HG02759 (cell line): ENCODE measurements around the gene RASSF7.
A peak's percentile ranks its signal among the peaks of the same experiment; 100 is the strongest.

Experiments used
- ATAC-seq: cut with Tn5 transposase; IDR thresholded peaks from one replicate; pipeline ENCODE4 v1.9.1; 2021; ENCODE audit warnings: mild to moderate bottlenecking, moderate library complexity; ENCODE audit not compliant: unreplicated experiment

Gene RASSF7

DNA sequence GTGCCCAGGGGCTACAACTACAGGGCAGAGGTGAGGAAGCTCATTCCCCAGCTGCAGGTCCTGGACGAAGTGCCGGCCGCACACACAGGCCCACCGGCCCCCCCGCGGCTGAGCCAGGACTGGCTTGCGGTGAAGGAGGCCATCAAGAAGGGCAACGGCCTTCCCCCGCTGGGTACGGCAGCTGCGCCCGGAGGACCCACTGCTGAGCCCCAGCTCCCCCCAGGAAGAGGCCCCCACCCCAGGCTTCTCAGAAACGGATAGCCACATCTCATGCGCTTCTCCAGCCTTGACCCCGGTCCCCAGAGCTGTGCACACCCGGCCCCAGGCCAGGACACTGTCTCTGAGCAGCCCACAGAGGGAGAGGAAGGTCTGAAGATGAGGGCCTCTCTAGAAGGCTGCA is 9.6 kb upstream of the RASSF7 start:
- no peak for ATAC-seq

DNA sequence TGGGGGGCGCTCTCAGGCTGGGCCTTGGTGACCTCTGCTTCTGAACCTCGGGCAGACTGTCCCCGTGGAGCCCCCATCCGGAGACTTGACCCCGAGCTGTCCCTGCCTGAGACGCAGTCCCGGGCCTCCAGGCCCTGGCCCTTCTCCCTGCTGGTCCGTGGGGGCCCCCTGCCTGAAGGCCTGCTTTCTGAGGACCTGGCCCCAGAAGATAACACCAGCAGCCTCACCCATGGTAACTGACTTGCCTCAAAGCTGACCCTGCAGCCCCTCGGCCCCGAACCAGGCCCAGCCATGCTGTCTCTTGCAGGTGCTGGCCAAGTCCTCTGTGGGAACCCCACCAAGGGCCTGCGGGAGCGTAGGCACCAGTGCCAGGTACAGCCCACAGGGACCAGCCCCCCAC is 9.2 kb upstream of the RASSF7 start:
- no peak for ATAC-seq

DNA sequence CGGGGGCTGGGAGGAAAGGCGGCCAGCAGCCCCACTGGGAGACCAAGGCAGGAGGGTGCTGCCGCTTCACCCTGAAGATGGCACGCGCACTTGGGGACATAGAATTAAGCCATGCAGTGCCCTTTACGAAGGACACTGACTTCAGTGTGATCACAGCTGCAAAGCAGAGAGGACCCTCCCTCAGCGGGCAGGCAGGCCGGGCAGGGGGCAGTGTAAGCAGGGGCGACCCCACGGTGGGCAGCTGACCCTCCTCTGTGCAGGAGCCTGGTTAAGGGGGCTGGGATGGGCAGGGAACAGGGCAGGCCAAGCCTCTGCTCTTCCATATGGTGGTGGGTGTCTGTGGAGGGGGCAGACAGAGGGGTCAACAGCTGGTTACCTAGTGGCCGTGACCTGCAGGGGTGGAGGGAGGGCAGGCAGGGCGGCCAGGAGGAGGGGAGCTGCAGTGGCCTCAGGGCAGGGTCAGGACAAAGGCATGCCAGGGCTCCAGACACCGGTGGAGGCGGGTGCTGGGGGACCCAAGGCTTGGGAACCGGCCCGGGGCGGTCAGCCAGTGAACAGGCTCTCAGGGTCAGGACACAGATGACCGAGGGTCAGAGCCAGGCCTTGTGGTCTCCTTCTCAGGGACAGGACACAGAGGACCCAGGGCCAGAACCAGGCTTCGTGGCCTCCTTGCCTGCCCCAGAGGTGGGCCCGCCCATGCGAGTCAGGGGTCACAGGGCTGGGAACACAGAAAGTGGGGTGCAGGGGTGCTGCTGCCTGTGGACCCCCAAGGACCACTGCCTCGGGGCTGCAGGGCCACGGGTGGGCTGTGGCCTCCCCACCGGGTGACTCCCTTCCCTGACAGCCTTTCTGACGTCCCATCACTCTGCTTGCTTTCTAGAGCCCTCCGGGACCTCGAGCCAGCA is 7.4 kb upstream of the RASSF7 start:
- ATAC-seq: no peak

DNA sequence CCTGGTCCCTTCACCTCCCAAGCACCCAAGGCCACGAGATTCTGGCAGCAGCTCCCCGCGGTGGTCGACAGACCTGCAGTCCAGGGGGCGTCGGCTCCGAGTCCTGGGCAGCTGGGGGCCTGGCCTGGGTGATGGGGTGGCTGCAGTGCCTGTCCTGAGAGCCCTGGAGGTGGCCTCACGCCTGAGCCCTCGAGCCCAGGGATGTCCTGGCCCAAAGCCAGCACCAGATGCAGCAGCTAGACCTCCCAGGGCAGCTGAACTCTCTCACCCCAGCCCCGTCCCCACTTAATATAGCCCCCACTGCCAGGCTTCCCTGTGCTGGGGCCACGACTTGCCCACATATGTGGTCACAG is 6.8 kb upstream of the RASSF7 start:
- ATAC-seq: no peak

DNA sequence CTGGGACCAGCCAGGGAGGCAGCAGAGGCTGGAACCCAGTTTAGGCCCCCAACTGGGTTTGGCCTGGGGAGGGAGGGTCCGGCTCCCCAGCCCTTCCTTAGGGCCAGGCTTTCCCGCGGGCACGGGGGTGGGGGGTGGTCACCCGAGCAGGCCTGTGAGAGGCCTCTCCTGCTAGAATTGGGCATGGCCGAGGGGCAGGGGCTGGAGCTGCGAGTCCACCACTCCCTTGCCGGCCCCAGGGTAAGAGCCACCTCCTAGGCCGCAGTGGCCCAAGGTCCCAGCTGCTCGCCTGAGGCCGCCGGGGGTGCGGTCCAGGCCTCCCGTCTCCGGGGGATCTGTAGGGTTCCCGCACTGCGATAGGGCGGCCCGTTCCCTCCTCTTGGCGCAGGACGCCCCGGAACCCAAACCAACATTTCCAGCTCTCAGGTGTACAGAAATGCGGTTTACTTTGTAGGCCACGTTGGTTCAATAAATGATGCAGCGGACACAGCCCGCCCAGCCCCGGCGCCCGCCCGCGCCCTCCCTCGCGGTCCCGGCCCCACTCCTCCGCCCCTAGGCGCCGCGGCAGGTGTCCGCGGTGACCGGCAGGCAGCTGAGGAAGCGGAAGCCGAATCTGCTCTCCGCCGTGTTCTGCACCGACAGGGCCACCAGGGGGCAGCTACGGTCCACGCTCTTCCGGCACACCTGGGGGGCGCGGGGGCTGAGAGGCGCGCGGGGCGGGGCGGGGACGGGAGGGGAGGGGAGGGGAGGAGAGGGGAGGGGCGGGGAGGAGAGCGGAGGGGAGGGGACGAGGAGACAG is 6.1 kb upstream of the RASSF7 start:
- peak; percentile 72 for ATAC-seq

DNA sequence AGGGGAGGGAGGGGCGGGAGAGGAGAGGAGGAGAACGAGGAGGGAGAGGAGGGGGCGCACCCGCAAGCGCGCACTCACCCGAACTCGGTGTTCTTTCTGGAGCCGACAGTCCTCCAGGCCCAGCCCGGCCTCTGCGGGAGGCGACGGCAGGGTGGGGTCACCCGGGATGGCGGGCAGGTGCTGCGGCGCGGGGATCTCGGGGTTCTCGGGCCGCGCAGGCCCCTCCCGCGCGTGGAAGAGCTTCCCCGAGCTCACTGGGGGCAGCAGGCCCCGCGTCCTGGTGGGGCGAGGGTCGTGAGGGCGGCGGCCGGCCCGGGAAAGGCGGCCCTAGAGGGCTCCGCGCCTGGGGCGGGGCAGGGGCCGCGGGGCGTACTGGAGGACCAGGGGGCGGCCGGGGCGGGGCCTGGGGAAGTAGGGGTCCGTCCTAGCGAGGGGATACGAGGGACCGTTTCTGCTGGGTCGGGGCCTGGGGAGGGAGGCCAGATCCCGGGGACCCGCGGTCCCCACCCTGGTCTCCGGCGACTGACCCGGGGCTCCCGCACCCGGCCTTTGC is 5.5 kb upstream of the RASSF7 start:
- no peak for ATAC-seq

DNA sequence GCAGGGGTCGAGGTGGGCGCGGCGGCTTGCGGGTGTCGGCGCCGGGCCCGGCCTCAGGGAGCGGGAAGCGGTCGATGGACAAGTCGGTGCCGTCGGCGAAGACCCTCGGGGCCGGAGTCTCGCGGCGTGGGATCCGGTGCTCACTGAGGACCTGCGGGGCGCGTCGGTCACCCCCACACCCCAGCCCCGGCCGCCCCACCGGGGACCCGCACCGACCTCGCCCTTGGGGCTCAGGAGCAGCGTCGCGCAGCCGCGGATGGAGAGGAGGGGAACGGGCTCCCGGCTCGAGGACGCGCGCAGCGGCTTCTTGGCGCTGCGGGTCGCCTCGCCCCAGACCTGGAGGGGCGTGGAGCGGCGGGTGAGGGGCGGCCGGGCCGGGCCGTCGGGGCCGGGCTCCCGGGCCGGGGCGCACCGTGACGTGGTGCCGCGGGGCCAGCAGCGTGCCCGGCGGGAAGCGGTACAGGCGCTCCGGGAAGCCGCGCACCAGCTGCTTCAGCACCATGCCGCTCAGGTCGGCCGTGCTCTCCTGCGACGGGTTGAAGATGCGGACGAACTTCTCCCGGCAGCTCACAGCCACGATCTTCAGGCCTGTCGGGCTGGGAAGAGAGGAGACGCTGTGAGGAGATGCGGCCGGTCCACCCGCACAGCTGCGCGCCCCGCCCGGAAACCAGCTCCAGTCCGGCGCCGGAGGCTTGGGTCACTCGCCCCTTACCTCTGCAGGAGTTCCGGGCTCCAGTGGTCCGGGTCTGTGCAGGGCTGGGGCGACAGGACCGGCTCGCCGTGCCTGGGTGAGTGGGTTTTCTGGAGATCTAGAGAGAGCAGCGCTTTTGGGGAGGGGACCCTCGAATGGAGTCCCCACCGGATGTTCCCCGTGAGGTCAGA is 4.7 kb upstream of the RASSF7 start:
- no peak for ATAC-seq

DNA sequence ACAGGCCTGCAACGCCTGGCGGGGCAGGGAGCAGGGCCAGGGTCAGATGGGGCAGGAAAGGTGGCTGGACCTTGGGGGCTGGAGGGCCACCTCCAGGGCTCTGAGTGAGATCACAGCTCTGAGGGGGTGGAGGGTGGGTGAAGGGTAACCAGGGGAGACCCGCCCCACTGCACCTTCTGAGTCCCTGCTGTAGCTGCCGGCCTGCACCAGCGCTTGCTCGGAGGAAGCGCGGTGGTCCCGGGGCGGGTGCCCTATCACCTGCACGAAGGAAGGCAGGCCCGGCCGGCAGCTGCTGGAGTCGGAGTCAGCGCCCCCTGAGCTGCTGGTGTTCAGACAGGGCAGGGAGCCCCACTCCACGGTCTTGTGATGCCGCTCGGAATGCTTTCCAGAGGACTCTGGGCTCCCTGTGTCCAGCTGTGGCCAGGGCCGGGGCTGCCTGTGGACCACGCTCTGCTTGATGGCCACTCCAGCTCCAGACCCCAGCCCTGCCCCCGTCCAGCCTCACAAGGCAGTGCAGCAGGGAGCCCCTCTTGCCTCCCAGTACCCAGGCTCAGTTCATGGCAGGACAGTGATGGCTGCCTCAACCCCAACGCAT is 4.0 kb upstream of the RASSF7 start:
- no peak for ATAC-seq

DNA sequence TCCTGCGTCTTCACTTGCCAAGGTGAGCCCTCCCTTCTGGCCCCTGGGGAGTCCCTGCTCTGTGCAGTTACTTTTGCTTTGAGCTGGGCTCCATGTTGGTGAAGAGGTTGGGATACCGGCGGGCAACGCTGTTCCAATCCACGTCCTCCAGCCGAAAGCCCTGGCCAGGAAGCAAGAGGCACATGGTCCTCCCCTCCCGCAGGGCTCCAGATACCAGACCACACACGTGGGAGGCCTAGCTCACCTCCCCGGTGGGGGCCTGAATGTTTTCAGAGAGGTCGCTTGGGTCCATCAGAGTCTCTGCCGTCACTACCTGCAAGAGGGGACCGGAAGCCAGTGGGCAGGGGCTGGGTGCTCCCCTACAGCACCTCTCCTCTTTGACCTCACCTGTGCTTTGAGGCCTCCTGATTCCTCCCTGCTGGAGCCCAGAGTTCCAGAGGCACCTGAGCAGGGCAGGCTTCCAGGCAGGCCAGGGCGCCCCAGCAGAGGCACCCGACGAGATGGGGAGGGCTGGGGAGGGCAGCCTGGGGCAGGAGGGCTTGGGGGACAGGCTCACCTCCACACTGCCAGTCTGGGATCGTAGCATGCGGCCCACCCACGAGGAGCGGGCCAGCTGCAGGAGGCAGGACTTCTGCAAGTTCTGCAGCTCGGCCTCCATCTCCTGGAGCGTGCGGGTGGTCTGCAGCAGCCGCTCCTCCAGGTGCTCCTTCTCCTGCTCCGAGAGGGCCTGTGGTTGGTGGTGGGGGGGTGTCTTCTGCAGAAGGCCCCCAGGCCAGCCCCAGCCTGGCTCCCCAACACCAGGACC is 3.2 kb upstream of the RASSF7 start:
- ATAC-seq: no peak

- ATAC-seq: no peak
Observed at GRCh38 chr11:558503-558902, 2.3 kb upstream of the RASSF7 start.

GRCh38 chr11:559020-559620 is 1.6 kb upstream of the RASSF7 start:
- no peak for ATAC-seq

DNA sequence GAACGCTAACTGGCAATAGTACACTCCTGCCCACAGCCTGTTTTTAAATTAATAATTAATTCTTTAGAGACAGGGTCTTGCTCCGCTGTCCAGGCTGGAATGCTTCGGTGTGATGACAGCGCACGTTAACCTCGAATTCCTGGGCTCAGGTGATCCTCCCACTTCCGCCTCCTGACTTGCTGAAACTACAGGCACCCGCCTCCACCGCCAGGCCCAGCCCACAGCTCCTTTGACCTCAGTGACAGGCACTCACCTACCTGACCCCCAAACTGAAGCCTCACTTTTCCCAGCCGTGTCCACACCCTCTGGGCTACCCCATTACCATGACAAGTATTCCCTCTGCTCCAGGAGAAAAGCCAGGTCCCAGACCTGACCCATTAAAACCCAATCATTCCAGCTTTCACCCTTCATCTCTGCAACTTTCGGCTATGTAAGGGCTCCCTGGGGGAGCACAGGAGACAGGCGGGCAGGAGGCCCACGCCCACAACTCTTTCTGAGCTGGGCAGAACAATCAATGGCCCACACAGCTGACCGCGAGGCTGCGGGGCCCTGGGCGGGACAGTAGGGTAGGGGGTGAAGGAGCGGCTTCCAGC is 962 bp upstream of the RASSF7 start:
- no peak for ATAC-seq

DNA sequence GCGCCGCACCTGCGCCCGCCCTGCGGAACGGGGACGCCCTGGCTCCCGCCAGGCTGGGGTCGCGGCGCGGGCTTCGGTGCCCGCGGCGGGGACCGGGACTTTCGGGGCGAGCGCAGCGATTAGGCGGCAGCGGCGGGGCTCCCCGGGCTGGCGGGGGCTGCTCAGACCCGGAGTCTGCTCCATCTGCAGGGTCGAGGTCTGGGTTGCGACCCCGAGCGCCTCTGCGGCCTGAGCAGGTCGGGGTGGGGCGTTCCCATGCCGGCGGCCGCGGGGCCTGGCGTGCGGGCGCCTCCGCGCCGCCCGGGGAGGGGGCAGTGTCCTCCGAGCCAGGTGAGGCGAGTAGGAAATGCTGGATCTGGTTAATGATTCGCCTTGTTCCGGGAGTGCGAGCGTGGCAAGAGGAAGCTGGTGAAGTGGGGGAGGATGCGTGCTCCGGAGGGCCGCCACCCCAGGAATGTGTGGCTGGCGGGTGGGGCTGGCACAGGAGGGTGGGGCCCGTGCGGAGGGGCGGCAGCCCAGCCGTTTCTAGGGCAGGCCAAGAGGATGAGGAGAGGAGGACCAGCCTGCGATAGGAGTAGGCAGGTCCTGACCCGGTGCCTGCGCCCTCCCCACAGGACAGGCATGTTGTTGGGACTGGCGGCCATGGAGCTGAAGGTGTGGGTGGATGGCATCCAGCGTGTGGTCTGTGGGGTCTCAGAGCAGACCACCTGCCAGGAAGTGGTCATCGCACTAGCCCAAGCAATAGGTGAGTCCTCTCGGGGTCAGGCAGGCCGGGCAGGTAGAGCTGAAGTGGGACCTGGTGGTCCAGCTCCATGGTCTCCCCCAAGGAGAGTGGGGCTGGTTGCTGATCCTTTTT is 606 bp downstream of the RASSF7 start:
- peak; percentile 30 for ATAC-seq

DNA sequence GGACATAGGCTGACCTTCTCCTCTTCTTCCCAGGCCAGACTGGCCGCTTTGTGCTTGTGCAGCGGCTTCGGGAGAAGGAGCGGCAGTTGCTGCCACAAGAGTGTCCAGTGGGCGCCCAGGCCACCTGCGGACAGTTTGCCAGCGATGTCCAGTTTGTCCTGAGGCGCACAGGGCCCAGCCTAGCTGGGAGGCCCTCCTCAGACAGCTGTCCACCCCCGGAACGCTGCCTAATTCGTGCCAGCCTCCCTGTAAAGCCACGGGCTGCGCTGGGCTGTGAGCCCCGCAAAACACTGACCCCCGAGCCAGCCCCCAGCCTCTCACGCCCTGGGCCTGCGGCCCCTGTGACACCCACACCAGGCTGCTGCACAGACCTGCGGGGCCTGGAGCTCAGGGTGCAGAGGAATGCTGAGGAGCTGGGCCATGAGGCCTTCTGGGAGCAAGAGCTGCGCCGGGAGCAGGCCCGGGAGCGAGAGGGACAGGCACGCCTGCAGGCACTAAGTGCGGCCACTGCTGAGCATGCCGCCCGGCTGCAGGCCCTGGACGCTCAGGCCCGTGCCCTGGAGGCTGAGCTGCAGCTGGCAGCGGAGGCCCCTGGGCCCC is 1.4 kb downstream of the RASSF7 start:
- no peak for ATAC-seq

DNA sequence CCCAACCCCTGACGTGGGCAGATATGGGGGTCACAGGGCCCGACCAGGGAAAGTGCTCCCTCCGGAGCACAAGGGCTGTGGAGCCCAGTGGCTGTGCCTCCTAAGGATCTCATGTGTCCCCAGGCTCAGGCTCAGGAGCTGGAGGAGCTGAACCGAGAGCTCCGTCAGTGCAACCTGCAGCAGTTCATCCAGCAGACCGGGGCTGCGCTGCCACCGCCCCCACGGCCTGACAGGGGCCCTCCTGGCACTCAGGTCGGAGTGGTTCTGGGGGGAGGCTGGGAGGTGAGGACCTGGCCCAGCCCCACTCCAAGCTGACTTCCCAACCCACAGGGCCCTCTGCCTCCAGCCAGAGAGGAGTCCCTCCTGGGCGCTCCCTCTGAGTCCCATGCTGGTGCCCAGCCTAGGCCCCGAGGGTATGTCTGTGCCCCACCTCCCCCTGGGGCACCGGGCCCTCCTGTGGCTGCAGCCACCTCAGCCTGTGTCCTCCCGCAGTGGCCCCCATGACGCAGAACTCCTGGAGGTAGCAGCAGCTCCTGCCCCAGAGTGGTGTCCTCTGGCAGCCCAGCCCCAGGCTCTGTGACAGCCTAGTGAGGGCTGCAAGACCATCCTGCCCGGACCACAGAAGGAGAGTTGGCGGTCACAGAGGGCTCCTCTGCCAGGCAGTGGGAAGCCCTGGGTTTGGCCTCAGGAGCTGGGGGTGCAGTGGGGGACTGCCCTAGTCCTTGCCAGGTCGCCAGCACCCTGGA is 2.5 kb downstream of the RASSF7 start:
- no peak for ATAC-seq

- no peak for ATAC-seq
Observed at GRCh38 chr11:563812-564578, 3.2 kb downstream of the RASSF7 start.
